Brain microvascular endothelial cell (primary cell): ENCODE data around the gene TCEA3.

ENCODE experiments used
- DNase-seq: peaks from one replicate; pipeline ENCODE4 v3.0.0-alpha.2; 2020
- H3K27ac ChIP-seq: fragments of 250-450 bp; sonication (Bioruptor Pico); 2 replicates; pipeline ENCODE4 v1.5.1; 2020; ENCODE audit warnings: mild to moderate bottlenecking, moderate library complexity
- H3K27me3 ChIP-seq: fragments of 250-450 bp; sonication (Bioruptor Pico); replicated peaks from 2 replicates; pipeline ENCODE4 v1.5.1; 2020; ENCODE audit warnings: mild to moderate bottlenecking
- H3K36me3 ChIP-seq: fragments of 250-450 bp; sonication (Bioruptor Pico); replicated peaks from 2 replicates; pipeline ENCODE4 v1.5.1; 2020; ENCODE audit warnings: mild to moderate bottlenecking
- H3K4me3 ChIP-seq: 2 replicates; pipeline ENCODE4 v1.5.1; 2011; ENCODE audit warnings: low read depth, mild to moderate bottlenecking, control low read depth, low read length, moderate library complexity
- in situ Hi-C: cut with HindIII; loops from 2 replicates; pipeline ENCODE4 v1.10.0; 2017; ENCODE audit warnings: low sequenced_read_pairs, low pct_ligation_motif_present
- TF ChIP-seq, protein P1 (sequence below): IDR thresholded peaks from 2 replicates; pipeline ENCODE4 v1.5.1; 2011; ENCODE audit warnings: low read depth, mild to moderate bottlenecking, moderate library complexity, low read length, control low read depth, inconsistent platforms; ENCODE audit errors: missing control alignments

The TCEA3 gene

GRCh38 chr1:23449958-23450357, 25.4 kb upstream of the TCEA3 start:
- TF ChIP-seq, protein P1, sequence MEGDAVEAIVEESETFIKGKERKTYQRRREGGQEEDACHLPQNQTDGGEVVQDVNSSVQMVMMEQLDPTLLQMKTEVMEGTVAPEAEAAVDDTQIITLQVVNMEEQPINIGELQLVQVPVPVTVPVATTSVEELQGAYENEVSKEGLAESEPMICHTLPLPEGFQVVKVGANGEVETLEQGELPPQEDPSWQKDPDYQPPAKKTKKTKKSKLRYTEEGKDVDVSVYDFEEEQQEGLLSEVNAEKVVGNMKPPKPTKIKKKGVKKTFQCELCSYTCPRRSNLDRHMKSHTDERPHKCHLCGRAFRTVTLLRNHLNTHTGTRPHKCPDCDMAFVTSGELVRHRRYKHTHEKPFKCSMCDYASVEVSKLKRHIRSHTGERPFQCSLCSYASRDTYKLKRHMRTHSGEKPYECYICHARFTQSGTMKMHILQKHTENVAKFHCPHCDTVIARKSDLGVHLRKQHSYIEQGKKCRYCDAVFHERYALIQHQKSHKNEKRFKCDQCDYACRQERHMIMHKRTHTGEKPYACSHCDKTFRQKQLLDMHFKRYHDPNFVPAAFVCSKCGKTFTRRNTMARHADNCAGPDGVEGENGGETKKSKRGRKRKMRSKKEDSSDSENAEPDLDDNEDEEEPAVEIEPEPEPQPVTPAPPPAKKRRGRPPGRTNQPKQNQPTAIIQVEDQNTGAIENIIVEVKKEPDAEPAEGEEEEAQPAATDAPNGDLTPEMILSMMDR = no peak
- no peak for DNase-seq
- Histone ChIP-seq H3K4me3 (no peak overlapping the region), H3K27ac (no peak overlapping the region), H3K27me3 (no peaks in the 10 kb centered on the region), H3K36me3 (no peaks in the 10 kb centered on the region)
- in situ Hi-C loops = no loop called here

DNA sequence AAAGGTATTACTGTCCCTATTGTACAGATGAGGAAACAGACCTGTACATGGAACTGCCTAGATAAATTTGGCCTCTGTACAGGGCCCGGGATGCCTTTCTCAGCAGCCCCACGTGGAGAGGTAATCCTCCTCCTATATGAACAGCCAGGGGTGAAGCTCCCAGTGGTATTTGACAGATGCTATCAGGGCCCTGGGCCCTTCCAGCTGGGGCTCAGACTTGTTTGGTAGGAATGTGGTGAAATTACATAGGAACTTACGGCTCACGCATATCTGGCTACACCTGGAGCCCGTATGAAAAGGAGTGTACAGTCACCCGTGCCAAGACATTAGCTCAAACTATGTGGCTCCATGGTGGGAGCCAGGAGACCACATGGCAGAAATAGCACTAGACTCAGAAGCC, 24.8 kb upstream of the TCEA3 start:
- H3K36me3 ChIP-seq = no peaks in the 10 kb centered on the region
- no peak overlapping the region for H3K4me3 ChIP-seq
- TF ChIP-seq, protein P1 = no peak
- no peak overlapping the region for H3K27ac ChIP-seq
- in situ Hi-C loops = no loop called here
- H3K27me3 ChIP-seq = no peaks in the 10 kb centered on the region
- DNase-seq = no peak

- Histone ChIP-seq H3K27ac (no peak overlapping the region), H3K4me3 (no peak overlapping the region), H3K36me3 (no peaks in the 10 kb centered on the region), H3K27me3 (no peaks in the 10 kb centered on the region)
- peak; percentile 10 for DNase-seq
- TF ChIP-seq, protein P1 = no peak
- in situ Hi-C loops = no loop called here
These were observed 24.3 kb upstream of the TCEA3 start for GRCh38 chr1:23448846-23449245.

- TF ChIP-seq, protein P1 = no peak
- DNase-seq = no peak
- H3K27me3 ChIP-seq = no peaks in the 10 kb centered on the region
- H3K36me3 ChIP-seq = no peaks in the 10 kb centered on the region
- in situ Hi-C loops = no loop called here
- no peak overlapping the region for H3K27ac ChIP-seq
- H3K4me3 ChIP-seq = no peak overlapping the region
These were observed 22.2 kb upstream of the TCEA3 start for GRCh38 chr1:23446661-23447310.

DNA sequence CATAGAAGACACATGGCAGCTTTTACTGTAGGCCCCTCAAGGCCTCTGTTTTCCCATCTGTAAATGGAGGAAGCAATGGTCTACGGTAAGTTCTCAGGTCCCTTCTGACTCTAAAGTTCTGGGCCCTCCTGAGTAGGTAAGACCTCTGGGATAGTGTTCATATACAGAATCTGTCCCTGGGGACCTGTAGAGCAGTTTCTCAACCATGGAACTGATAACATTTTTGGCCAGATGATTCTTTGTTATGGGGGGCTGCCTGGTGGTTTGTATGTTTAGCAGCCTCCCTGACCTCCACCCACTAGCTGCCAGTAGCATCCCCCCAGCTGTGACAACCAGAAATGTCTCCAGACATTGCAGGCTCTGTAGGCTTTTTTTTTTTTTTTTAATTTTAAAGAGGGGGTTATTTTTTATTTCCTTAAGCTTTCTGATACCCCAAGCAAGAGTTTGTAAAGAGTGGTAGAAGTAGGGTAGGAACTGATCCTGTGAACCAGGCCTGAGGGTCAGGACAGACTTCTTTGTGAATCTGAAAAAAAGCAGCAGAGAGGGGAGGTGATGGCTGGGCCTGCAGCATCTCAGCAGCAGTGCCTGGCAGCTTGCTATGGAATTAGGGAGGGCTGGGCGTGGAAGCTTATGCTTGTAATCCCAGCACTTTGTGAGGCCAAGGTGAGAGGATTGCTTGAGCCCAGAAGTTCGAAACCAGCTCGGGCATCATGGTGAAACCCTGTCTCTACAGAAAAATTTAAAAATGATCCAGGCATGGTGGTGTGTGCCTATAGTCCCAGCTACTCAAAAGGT, 20.2 kb upstream of the TCEA3 start:
- TF ChIP-seq, protein P1 = no peak
- Histone ChIP-seq H3K4me3 (no peak overlapping the region), H3K36me3 (no peaks in the 10 kb centered on the region), H3K27ac (no peak overlapping the region), H3K27me3 (no peaks in the 10 kb centered on the region)
- DNase-seq = no peak
- in situ Hi-C loops = no loop called here
